Mesendoderm (in vitro differentiated cells): ENCODE measurements around the gene MYOZ2.

Experiments
- DNase-seq: peaks from one replicate; pipeline ENCODE4 v3.0.0; 2013
- H2AK5ac ChIP-seq: 2 replicates; pipeline ENCODE4 v1.6.1; 2013; ENCODE audit warnings: low read length, inconsistent platforms
- H2BK120ac ChIP-seq: 2 replicates; pipeline ENCODE4 v1.6.1; 2013; ENCODE audit warnings: low read depth, mild to moderate bottlenecking, low read length, moderate library complexity, mixed read lengths
- H2BK15ac ChIP-seq: replicated peaks from 2 replicates; pipeline ENCODE4 v1.6.1; 2013; ENCODE audit warnings: low read depth, mild to moderate bottlenecking, moderate library complexity
- H2BK5ac ChIP-seq: 2 replicates; pipeline ENCODE4 v1.6.1; 2013; ENCODE audit warnings: low read length, inconsistent platforms
- H3K18ac ChIP-seq: 2 replicates; pipeline ENCODE4 v1.6.1; 2013; ENCODE audit warnings: mild to moderate bottlenecking, low read length, mixed read lengths
- H3K23ac ChIP-seq: one replicate; pipeline ENCODE4 v1.6.1; 2013; ENCODE audit warnings: low read length
- H3K27ac ChIP-seq: 2 replicates; pipeline ENCODE4 v1.5.1; 2013; ENCODE audit warnings: low read depth, mild to moderate bottlenecking, inconsistent platforms, low read length, moderate library complexity
- H3K27me3 ChIP-seq: 2 replicates; pipeline ENCODE4 v1.6.1; 2013; ENCODE audit warnings: low read length, control low read depth, mild to moderate bottlenecking, inconsistent platforms; ENCODE audit not compliant: insufficient read depth, poor library complexity
- H3K36me3 ChIP-seq: 2 replicates; pipeline ENCODE4 v1.6.1; 2013; ENCODE audit warnings: low read length, inconsistent platforms; ENCODE audit not compliant: control insufficient read depth, insufficient read depth
- H3K4ac ChIP-seq: one replicate; pipeline ENCODE4 v1.6.1; 2013; ENCODE audit warnings: low read depth, mild to moderate bottlenecking, low read length, moderate library complexity
- H3K4me1 ChIP-seq: 2 replicates; pipeline ENCODE4 v1.6.1; 2013; ENCODE audit warnings: low read depth, low read length, inconsistent platforms; ENCODE audit not compliant: control insufficient read depth
- H3K4me2 ChIP-seq: 2 replicates; pipeline ENCODE4 v1.6.1; 2013; ENCODE audit warnings: low read length
- H3K4me3 ChIP-seq: 2 replicates; pipeline ENCODE4 v1.5.1; 2013; ENCODE audit warnings: mild to moderate bottlenecking, low read length
- H3K56ac ChIP-seq: one replicate; pipeline ENCODE4 v1.6.1; 2013; ENCODE audit warnings: low read length
- H3K79me1 ChIP-seq: 2 replicates; pipeline ENCODE4 v1.6.1; 2013; ENCODE audit warnings: low read length, inconsistent platforms
- H3K79me2 ChIP-seq: 2 replicates; pipeline ENCODE4 v1.6.1; 2013; ENCODE audit warnings: mild to moderate bottlenecking, low read length; ENCODE audit not compliant: control insufficient read depth, insufficient read depth
- H3K9ac ChIP-seq: 2 replicates; pipeline ENCODE4 v1.6.1; 2013; ENCODE audit warnings: low read length, inconsistent platforms
- H4K5ac ChIP-seq: one replicate; pipeline ENCODE4 v1.6.1; 2013; ENCODE audit warnings: low read length
- H4K8ac ChIP-seq: one replicate; pipeline ENCODE4 v1.6.1; 2013; ENCODE audit warnings: low read depth, mild to moderate bottlenecking, control low read depth, low read length, moderate library complexity
- WGBS: extraction: QIAGEN DNeasy Blood & Tissue Kit; methylation state at CpG from one replicate; pipeline ENCODE4 v1.1.7; 2013; ENCODE audit warnings: low lambda C conversion rate, missing lambda C conversion rate; ENCODE audit not compliant: insufficient coverage; ENCODE audit errors: extremely low coverage; 5-methylcytosine and 5-hydroxymethylcytosine counted together

Gene MYOZ2

DNA sequence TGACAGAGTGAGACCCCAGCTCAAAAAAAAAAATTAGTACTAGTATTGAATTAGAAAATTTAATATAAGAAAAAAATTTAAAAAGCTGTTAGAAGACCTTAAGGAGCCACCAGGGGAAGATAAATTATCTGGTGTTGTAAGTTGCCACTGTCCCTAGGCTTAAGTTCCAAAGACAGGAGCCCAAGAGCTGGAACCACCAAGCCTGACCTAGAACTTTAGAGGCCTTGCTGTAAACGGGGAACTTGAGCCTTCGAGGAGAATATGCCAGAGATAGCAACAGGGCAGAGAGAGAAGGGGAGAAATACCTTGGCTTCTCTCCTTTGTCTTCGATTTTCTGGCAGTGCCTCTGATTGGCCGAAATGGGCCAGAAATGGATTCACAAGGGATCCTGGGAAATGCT is 85.8 kb downstream of the MYOZ2 start:
- WGBS: no CpG with 5 or more reads among the region's 4 CpGs
- Histone ChIP-seq H2BK120ac (no peak overlapping the region), H4K5ac (no peak overlapping the region), H4K8ac (no peak overlapping the region), H3K4me2 (no peak overlapping the region), H3K27me3 (no peaks in the 10 kb centered on the region), H3K4me3 (no peak overlapping the region), H3K18ac (no peak overlapping the region), H2BK5ac (no peak overlapping the region), H3K23ac (no peak overlapping the region), H3K4ac (no peak overlapping the region), H3K36me3 (no peaks in the 10 kb centered on the region), H3K27ac (no peak overlapping the region), H3K4me1 (no peaks in the 10 kb centered on the region), H3K9ac (no peak overlapping the region), H2BK15ac (no peak overlapping the region), H2AK5ac (no peak overlapping the region), H3K56ac (no peak overlapping the region), H3K79me1 (peaks cover 8% of the 10 kb centered on the region), H3K79me2 (peaks cover 16% of the 10 kb centered on the region)
- no peak for DNase-seq

DNA sequence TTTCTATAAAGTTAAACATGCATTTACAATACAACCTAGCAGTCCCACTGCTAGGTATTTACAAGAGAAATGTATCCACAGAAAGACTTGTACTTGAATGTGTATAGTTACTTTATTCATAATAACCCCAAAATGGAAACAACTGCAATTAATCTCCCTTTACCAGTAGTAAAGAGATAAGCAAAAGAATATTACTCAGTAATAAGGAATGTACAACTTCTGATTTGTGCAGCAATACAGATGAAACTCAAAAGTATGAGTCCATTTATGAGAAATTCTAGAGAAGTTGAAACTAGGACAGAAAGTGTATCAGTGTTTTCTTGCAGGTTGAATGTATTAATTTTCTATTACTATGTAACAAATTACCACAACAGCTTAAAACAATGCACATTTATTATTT is 92.1 kb downstream of the MYOZ2 start:
- peaks cover 8% of the 10 kb centered on the region for H3K79me1 ChIP-seq
- no peak overlapping the region for H3K4me2 ChIP-seq
- H4K8ac ChIP-seq: no peak overlapping the region
- DNase-seq: no peak
- no peak overlapping the region for H3K23ac ChIP-seq
- no peak overlapping the region for H3K18ac ChIP-seq
- H2BK5ac ChIP-seq: no peak overlapping the region
- H3K4me3 ChIP-seq: no peak overlapping the region
- H2AK5ac ChIP-seq: no peak overlapping the region
- H3K9ac ChIP-seq: no peak overlapping the region
- H2BK15ac ChIP-seq: no peak overlapping the region
- H3K27ac ChIP-seq: no peak overlapping the region
- no peaks in the 10 kb centered on the region for H3K4me1 ChIP-seq
- no peak overlapping the region for H4K5ac ChIP-seq
- no peak overlapping the region for H3K4ac ChIP-seq
- no peak overlapping the region for H3K56ac ChIP-seq
- H3K36me3 ChIP-seq: no peaks in the 10 kb centered on the region
- no peaks in the 10 kb centered on the region for H3K27me3 ChIP-seq
- peaks cover 7% of the 10 kb centered on the region for H3K79me2 ChIP-seq
- no peak overlapping the region for H2BK120ac ChIP-seq

DNA sequence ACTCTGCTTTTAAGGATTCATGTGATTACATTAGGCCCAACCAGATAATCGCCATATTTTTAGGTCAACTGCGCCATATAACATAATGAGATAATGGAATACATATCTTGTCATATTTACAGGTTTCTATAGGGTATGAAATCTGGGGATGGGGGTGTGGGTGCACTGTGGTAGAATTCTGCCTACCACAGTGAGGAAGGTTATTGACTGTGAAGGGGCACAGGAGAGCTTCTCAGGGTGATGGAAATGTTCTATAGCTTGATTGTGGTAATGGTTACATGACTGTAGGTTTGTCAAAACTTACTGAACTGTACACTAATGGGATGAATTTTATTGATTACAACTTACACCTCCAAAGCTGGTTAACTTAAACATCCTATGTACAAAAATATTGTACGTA is 92.8 kb downstream of the MYOZ2 start:
- Histone ChIP-seq H3K79me2 (peaks cover 7% of the 10 kb centered on the region), H2AK5ac (no peak overlapping the region), H2BK5ac (no peak overlapping the region), H3K27me3 (no peaks in the 10 kb centered on the region), H2BK15ac (no peak overlapping the region), H3K27ac (no peak overlapping the region), H3K56ac (no peak overlapping the region), H3K4me2 (no peak overlapping the region), H4K5ac (no peak overlapping the region), H3K4ac (no peak overlapping the region), H3K79me1 (peaks cover 8% of the 10 kb centered on the region), H4K8ac (no peak overlapping the region), H3K9ac (no peak overlapping the region), H2BK120ac (no peak overlapping the region), H3K4me3 (no peak overlapping the region), H3K18ac (no peak overlapping the region), H3K36me3 (no peaks in the 10 kb centered on the region), H3K4me1 (no peaks in the 10 kb centered on the region), H3K23ac (no peak overlapping the region)
- no peak for DNase-seq
- WGBS: no CpG with 5 or more reads among the region's 3 CpGs

DNA sequence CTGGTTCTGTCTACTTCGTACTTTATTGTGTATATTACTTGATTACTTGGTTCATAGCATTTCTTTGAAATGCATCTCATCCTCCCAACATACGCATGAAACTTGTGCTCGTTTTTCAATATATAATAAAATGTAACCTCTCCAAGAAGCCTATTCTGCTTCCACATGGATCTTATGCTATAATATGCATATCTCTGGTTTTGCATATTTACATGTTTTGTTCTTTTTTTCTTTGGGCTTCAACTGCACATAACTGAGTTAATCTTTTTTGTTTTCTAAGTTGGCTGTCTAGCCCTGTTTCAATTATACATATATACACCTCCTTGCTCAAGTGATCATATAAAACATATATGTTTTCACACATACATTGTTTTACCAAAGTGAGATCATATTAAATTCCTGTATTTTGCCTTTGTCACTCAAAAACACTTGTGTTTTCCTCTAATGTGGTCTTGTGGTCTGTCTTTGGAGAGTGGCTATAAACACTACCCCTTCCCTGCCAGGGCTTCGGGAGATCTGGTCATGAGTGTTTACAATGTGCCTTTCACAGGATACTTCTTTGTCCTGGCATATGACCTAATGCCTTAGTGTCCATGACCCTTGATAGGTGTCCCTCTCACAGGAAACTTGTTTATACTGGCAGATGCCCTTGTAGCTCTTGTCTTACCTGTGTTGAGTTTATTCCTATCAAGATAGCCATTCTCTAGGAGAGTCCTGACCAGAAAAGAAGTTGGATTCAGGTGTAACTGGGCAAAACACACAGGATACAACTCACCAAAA is 94.5 kb downstream of the MYOZ2 start:
- no peak overlapping the region for H2BK120ac ChIP-seq
- peaks cover 3% of the 10 kb centered on the region for H3K4me1 ChIP-seq
- no peak overlapping the region for H3K4ac ChIP-seq
- H3K36me3 ChIP-seq: no peaks in the 10 kb centered on the region
- no peak overlapping the region for H3K23ac ChIP-seq
- H3K4me2 ChIP-seq: no peak overlapping the region
- H4K5ac ChIP-seq: no peak overlapping the region
- no peak overlapping the region for H3K9ac ChIP-seq
- no peak overlapping the region for H4K8ac ChIP-seq
- peaks cover 13% of the 10 kb centered on the region for H3K79me1 ChIP-seq
- no peak overlapping the region for H3K18ac ChIP-seq
- no peak overlapping the region for H3K27ac ChIP-seq
- H3K79me2 ChIP-seq: peaks cover 13% of the 10 kb centered on the region
- no peak overlapping the region for H2BK5ac ChIP-seq
- H3K4me3 ChIP-seq: no peak overlapping the region
- no peak overlapping the region for H2BK15ac ChIP-seq
- no peaks in the 10 kb centered on the region for H3K27me3 ChIP-seq
- WGBS: no CpG with 5 or more reads among the region's 4 CpGs
- DNase-seq: no peak
- H2AK5ac ChIP-seq: no peak overlapping the region
- no peak overlapping the region for H3K56ac ChIP-seq

DNA sequence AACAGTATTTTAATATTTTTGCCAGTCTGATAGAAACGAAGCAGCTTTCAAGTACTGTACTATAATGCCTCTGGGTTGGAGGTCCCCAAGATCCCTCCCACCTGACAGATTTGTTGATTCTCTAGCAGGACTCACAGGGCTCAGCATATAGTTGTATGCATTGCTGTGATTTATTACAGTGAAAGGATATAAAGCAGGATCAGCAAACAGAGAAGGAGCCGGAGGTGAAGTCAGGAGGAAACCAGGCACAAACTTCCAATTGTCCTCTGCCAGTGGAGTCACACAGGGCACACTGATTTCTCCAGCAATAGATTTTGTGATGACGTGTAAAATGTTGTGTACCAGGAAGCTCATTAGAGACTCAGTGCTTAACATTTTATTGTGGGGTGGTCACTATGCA is 95.9 kb downstream of the MYOZ2 start:
- Histone ChIP-seq H3K4me3 (no peak overlapping the region), H3K36me3 (no peaks in the 10 kb centered on the region), H2BK5ac (no peak overlapping the region), H3K27ac (no peak overlapping the region), H3K18ac (no peak overlapping the region), H2BK120ac (no peak overlapping the region), H3K4ac (no peak overlapping the region), H4K8ac (no peak overlapping the region), H3K27me3 (no peaks in the 10 kb centered on the region), H3K23ac (no peak overlapping the region), H3K79me2 (peaks cover 13% of the 10 kb centered on the region), H3K4me1 (peaks cover 3% of the 10 kb centered on the region), H3K4me2 (no peak overlapping the region), H3K9ac (no peak overlapping the region), H4K5ac (no peak overlapping the region), H2AK5ac (no peak overlapping the region), H3K79me1 (peaks cover 13% of the 10 kb centered on the region), H2BK15ac (no peak overlapping the region), H3K56ac (no peak overlapping the region)
- WGBS: no CpG with 5 or more reads among the region's 3 CpGs
- no peak for DNase-seq

DNA sequence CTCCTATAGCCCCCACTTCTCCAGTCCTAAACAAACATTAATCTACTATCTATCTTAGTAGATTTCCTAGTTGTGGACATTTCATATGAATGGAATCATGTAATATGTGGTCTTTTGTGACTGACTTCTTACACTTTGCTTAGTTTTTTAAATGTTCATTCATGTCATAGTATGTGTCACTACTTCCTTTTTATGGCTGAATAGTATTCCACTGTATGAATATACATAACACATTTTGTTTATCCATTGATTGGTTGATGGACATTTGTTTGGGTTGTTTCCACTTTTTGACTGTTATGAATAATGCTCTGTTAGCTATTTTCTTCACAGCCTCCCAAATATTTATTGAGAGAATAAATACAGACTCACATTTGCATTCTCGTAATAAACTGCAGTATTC is 96.7 kb downstream of the MYOZ2 start:
- no CpG with 5 or more reads among the region's 1 CpG for WGBS
- no peaks in the 10 kb centered on the region for H3K27me3 ChIP-seq
- peaks cover 13% of the 10 kb centered on the region for H3K79me1 ChIP-seq
- DNase-seq: no peak
- H3K23ac ChIP-seq: no peak overlapping the region
- no peak overlapping the region for H4K5ac ChIP-seq
- H2BK120ac ChIP-seq: no peak overlapping the region
- H3K9ac ChIP-seq: no peak overlapping the region
- no peak overlapping the region for H2AK5ac ChIP-seq
- H3K4me2 ChIP-seq: no peak overlapping the region
- H3K4me3 ChIP-seq: no peak overlapping the region
- no peak overlapping the region for H3K56ac ChIP-seq
- no peaks in the 10 kb centered on the region for H3K36me3 ChIP-seq
- H4K8ac ChIP-seq: no peak overlapping the region
- no peak overlapping the region for H3K4ac ChIP-seq
- H2BK15ac ChIP-seq: no peak overlapping the region
- no peak overlapping the region for H3K27ac ChIP-seq
- peaks cover 13% of the 10 kb centered on the region for H3K79me2 ChIP-seq
- no peak overlapping the region for H2BK5ac ChIP-seq
- H3K18ac ChIP-seq: no peak overlapping the region
- peaks cover 3% of the 10 kb centered on the region for H3K4me1 ChIP-seq
